Prostate gland (tissue), 2 donors: Measurements from ENCODE around the gene ZNF142. TPM values are rescaled to one million over a fixed set of nuclear protein-coding genes. Genes with fewer than 3 reads are reported as not detected.

Experiments used
- DNase-seq: peaks from one replicate; pipeline ENCODE4 v3.0.0-alpha.2; 2019; ENCODE audit warnings: low spot score
- H3K27ac ChIP-seq, 2 donors: fragments of 200-600 bp; sonication (generic); 2 replicates each; pipeline ENCODE4 v1.5.1; 2017 to 2019
- H3K27me3 ChIP-seq: fragments of 200-600 bp; sonication (generic); replicated peaks from 2 replicates; pipeline ENCODE4 v1.5.1; 2019; ENCODE audit not compliant: insufficient read depth
- H3K36me3 ChIP-seq, 2 donors: fragments of 200-600 bp; sonication (generic); 1 replicate in 1 of 2; 2 replicates in 1 of 2; pipeline versions ENCODE4 v1.5.1 to v1.8.1; 2017 to 2019
- H3K4me1 ChIP-seq: fragments of 200-600 bp; sonication (generic); replicated peaks from 2 replicates; pipeline ENCODE4 v1.5.1; 2019
- H3K4me3 ChIP-seq, 2 donors: fragments of 200-600 bp; sonication (generic); 2 replicates each; pipeline ENCODE4 v1.5.1; 2017 to 2019
- H3K9me3 ChIP-seq: fragments of 200-600 bp; sonication (generic); 2 replicates; pipeline ENCODE4 v1.5.1; 2017
- POLR2A ChIP-seq: fragments of 450-650 bp; IDR thresholded peaks from one replicate; pipeline ENCODE4 v1.6.1; 2016; ENCODE audit warnings: antibody characterized with exemption, mild to moderate bottlenecking
- POLR2AphosphoS5 ChIP-seq: sonication (generic); formaldehyde crosslinking; IDR thresholded peaks from one replicate; pipeline ENCODE4 v1.6.1; 2017; ENCODE audit warnings: antibody characterized with exemption
- WGBS: methylation state at CpG from one replicate; pipeline ENCODE4 v1.1.5; 2018; 5-methylcytosine and 5-hydroxymethylcytosine counted together
- intact Hi-C: fragments of 100-400 bp; cut with DNase I; formaldehyde crosslinking; loops from one replicate; pipeline ENCODE4 v1.14.2; 2022
- total RNA-seq, 2 donors: library from RNA; depleted of rRNA; stranded (reverse); fragments of >200 nt; gene quantifications; one replicate each; pipeline ENCODE4 v1.1.0, GENCODE V29; 2016
- TF ChIP-seq, protein P1 (sequence below), 4 experiments: fragments of 200-600 bp in 2 of 4; fragments of 450-650 bp in 2 of 4; sonication (generic) in 2 of 4; IDR thresholded peaks; 1 replicate in 3 of 4; 2 replicates in 1 of 4; pipeline ENCODE4 v1.5.1; 2016 to 2019; ENCODE audit warnings: antibody characterized with exemption in 4 of 4, mild to moderate bottlenecking in 2 of 4, moderate library complexity in 2 of 4

The ZNF142 gene
- total RNA-seq, 2 donors from 2014 or later: 25.5 to 34.7 TPM

DNA sequence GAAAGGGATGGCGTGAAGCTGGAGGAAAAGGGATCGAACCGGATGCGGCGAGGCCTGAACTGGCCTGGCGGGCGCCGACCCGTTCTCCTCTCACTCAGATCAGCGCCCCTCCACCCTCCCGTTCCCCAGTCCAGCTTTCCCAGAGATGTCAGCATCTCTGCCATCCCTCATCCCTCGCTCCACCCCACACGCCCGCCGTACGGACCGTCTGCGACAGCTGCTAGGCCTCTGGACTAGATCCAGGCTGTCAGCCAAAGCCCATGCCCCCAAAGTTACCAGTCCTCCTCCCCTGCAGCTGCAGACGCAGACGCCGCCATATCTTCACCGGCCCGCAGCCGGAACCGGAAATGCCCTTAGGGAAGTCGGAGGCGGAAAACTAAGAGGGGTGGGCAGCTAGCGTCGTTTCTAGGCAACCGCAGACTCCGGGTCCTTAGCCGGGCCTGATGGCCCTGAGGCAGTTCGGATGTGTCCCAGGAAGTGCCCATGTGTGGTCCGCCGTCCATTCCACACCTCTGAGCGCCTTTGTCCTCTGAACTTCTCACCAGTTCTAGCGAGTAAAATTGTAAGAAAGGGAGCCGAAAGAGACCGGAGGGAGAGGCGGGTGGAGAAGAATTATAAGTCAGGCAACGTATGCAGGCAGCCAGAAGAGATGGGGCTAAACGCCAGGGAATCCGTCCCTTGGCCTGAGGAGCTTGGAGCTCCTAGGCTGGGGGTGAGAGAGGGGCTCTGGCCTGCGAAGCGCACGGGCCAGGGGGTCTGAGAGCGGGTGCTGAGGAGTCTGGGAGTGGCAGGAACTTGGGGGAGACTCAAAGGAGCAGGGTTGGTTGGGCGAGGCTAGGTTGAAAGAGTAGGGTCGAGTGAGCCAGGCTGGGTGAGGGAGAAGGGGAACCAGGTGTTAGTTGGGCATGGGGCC is 12.5 kb upstream of the ZNF142 start, which contains the start of the genes RNF25 and STK36:
Gene RNF25 (minus strand): TSS at position 349 of the 913 bp plus-strand sequence. CDS start 32 bp downstream, at position 317.
Gene STK36 (plus strand): TSS at position 433 of the 913 bp plus-strand sequence. CDS start 744 bp downstream, outside the sequence.
- under 1% methylated on average over 49 of the region's 49 CpGs for WGBS
- TF ChIP-seq, protein P1, sequence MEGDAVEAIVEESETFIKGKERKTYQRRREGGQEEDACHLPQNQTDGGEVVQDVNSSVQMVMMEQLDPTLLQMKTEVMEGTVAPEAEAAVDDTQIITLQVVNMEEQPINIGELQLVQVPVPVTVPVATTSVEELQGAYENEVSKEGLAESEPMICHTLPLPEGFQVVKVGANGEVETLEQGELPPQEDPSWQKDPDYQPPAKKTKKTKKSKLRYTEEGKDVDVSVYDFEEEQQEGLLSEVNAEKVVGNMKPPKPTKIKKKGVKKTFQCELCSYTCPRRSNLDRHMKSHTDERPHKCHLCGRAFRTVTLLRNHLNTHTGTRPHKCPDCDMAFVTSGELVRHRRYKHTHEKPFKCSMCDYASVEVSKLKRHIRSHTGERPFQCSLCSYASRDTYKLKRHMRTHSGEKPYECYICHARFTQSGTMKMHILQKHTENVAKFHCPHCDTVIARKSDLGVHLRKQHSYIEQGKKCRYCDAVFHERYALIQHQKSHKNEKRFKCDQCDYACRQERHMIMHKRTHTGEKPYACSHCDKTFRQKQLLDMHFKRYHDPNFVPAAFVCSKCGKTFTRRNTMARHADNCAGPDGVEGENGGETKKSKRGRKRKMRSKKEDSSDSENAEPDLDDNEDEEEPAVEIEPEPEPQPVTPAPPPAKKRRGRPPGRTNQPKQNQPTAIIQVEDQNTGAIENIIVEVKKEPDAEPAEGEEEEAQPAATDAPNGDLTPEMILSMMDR (IDR thresholded peaks at IDR 0.05): no peak
- TF ChIP-seq POLR2AphosphoS5: peak; percentile 92
- peak; percentile 30 for TF ChIP-seq POLR2A
- no peaks in the 10 kb centered on the region for H3K27me3 ChIP-seq

DNA sequence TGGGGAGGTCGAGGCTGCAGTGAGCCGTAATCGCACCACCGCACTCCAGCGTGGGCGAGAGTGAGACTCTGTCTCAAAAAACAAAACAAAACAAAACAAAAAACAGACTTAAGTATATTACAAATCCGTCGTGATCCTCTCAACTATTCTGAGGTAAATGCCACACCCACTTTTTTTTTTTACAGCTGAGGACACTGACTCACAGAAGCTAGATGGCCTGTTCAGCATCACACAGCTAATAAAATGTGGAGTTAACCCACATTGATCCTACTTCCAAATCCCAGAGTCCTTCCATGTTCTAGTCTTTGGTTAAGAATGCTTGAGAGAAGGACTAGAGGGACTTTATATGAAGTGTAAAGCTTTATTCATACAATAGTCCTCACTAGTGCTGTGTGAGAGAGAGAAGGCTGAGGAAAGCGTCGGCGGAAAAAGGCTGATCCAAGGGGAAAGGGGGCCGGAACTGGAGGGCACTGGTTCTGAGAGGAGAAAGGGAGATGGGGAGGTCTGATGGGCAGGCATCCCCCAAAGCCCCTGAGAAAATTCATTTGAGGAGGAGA is 11.8 kb upstream of the ZNF142 start:
- Histone ChIP-seq H3K4me1 (peaks cover 4% of the 10 kb centered on the region), H3K4me3 (peak overlapping the region; percentile 48 to 73), H3K36me3 (peaks cover 0 to 6% of the 10 kb centered on the region in 2 donors), H3K9me3 (no peaks in the 10 kb centered on the region), H3K27me3 (no peaks in the 10 kb centered on the region), H3K27ac (peak overlapping the region; percentile 56 to 65)
- DNase-seq: no peak
- intact Hi-C loops: no loop called here
- WGBS: 42% methylated on average over 12 of the region's 12 CpGs
- TF ChIP-seq, protein P1 (IDR thresholded peaks at IDR 0.05): no peak
- TF ChIP-seq POLR2A: no peak

More for the DNA sequence above, 12.5 kb upstream of the ZNF142 start, which contains the start of the genes RNF25 and STK36:
- Histone ChIP-seq H3K36me3 (peaks cover 0 to 6% of the 10 kb centered on the region in 2 donors), H3K27ac (peak within 1 kb of the TSS; percentile 56 to 65), H3K4me1 (peaks cover 4% of the 10 kb centered on the region), H3K9me3 (no peaks in the 10 kb centered on the region), H3K4me3 (peak within 1 kb of the TSS; percentile 48 to 73)
- peak; percentile 75 for DNase-seq
- intact Hi-C loops: no loop called here

DNA sequence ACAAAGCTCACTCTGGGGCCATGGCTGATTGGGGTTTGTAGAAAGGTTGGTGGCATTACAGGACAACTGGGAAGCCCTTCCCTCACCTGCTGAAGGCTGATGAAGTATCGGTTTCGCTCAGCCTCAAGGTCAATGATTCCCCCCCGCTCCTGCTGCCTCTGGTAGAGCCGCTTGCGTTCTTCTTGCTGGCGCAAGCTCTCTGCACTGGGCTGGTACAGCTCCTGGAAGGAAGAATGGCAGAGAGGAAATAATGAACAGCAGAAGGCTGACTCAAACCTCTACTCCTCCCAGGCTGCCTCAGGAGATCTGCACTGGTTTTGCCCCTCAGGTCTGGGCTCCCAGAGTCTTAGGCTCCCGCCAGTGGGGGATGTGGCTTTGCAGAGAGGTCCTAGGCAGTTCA is 5.2 kb upstream of the ZNF142 start:
- Histone ChIP-seq H3K4me1 (no peaks in the 10 kb centered on the region), H3K4me3 (no peak overlapping the region), H3K36me3 (peaks cover 17% of the 10 kb centered on the region in 2 donors), H3K27me3 (no peaks in the 10 kb centered on the region), H3K9me3 (no peaks in the 10 kb centered on the region), H3K27ac (no peak overlapping the region)
- intact Hi-C loops: no loop called here
- no peak for TF ChIP-seq POLR2A
- TF ChIP-seq POLR2AphosphoS5: no peak
- TF ChIP-seq, protein P1 (IDR thresholded peaks at IDR 0.05): no peak
- DNase-seq: no peak
- WGBS: 98% methylated on average over 7 of the region's 7 CpGs

DNA sequence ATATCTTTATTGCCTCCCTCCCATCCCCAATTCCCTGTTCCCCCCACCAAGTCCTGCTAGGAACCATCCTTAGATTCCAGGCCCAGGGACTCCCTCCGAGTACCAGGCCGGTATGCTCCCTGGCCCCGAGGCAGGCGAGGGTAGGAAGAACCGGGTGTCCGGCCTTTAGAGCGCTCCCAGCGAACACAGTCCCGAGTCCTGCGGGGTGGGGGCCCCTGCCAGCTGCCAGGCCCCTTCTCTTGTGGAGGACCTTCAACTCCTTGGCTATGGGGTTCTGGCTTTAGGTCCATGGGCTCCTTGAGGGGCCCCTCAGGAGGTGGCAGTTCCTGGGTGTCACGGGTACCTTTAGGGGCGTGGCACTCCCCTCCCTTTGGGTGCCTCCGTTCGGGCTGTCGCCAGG is 4.5 kb upstream of the ZNF142 start:
- Histone ChIP-seq H3K27me3 (no peaks in the 10 kb centered on the region), H3K4me1 (no peaks in the 10 kb centered on the region), H3K9me3 (no peaks in the 10 kb centered on the region), H3K4me3 (no peak overlapping the region), H3K36me3 (peaks cover 17% of the 10 kb centered on the region in 2 donors), H3K27ac (no peak overlapping the region)
- TF ChIP-seq POLR2AphosphoS5 (no peak), POLR2A (no peak)
- TF ChIP-seq, protein P1 (IDR thresholded peaks at IDR 0.05): no peak
- intact Hi-C loops: no loop called here
- WGBS: 84% methylated on average over 15 of the region's 15 CpGs
- DNase-seq: no peak
